GM10248 (cell line): ENCODE data around the gene IL17RE.
"Not testable (repeated sequence)": the region's sequence is repeated elsewhere in the genome, so short reads cannot be mapped to it uniquely, and the experiment has no call there.

Experiments used
- CTCF ChIA-PET: fragments of 300-600 bp; sonication (Branson Sonifier 250); formaldehyde crosslinking; extraction: SDS; loops from one replicate; lab custom pipeline; 2021; ENCODE audit warnings: antibody characterized with exemption; lab: Yijun Ruan, JAX
- POLR2A ChIA-PET: fragments of 350-650 bp; sonication (Branson Sonifier 250); formaldehyde crosslinking; extraction: SDS; loops from one replicate; lab custom pipeline; 2020; ENCODE audit warnings: antibody characterized with exemption; lab: Yijun Ruan, JAX
- DNase-seq: peaks from one replicate; pipeline ENCODE4 v3.0.0; 2012; ENCODE audit errors: extremely low spot score
- TF ChIP-seq, protein P1 (sequence below): IDR thresholded peaks from 2 replicates; pipeline ENCODE4 v1.5.1; 2012; ENCODE audit warnings: mild to moderate bottlenecking, low read depth; ENCODE audit errors: extremely low read depth, missing control alignments, control extremely low read depth

IL17RE gene

GRCh38 chr3:9902372-9903237, at the start of gene IL17RE:
IL17RE (plus strand) TSS chr3:9902848; CDS start chr3:9902933, 85 bp downstream.
- no peak for DNase-seq
- ChIA-PET CTCF (interaction anchor here (2.0 to 3.5 kb wide), 3 partner anchors 9 to 30 kb away, joined by 5 to 25 read pairs (median 6); no protein-coding TSS in a partner anchor), POLR2A (no interaction called here)
- TF ChIP-seq, protein P1, sequence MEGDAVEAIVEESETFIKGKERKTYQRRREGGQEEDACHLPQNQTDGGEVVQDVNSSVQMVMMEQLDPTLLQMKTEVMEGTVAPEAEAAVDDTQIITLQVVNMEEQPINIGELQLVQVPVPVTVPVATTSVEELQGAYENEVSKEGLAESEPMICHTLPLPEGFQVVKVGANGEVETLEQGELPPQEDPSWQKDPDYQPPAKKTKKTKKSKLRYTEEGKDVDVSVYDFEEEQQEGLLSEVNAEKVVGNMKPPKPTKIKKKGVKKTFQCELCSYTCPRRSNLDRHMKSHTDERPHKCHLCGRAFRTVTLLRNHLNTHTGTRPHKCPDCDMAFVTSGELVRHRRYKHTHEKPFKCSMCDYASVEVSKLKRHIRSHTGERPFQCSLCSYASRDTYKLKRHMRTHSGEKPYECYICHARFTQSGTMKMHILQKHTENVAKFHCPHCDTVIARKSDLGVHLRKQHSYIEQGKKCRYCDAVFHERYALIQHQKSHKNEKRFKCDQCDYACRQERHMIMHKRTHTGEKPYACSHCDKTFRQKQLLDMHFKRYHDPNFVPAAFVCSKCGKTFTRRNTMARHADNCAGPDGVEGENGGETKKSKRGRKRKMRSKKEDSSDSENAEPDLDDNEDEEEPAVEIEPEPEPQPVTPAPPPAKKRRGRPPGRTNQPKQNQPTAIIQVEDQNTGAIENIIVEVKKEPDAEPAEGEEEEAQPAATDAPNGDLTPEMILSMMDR = no peak

GRCh38 chr3:9854291-9854940, 48.2 kb upstream of the IL17RE start:
- POLR2A ChIA-PET, DNase-seq: not testable (repeated sequence)
- CTCF ChIA-PET = interaction anchor here (1.0 to 1.7 kb wide), 2 partner anchors 8 to 26 kb away, joined by 3 to 4 read pairs; partner anchors contain the start of gene CIDEC

GRCh38 chr3:9855594-9855993, 47.1 kb upstream of the IL17RE start:
- no peak for DNase-seq
- TF ChIP-seq, protein P1 = no peak
- ChIA-PET CTCF (interaction anchor here (1.7 kb wide), 1 partner anchor 9 kb away, joined by 4 read pairs; no protein-coding TSS in a partner anchor), POLR2A (no interaction called here)

GRCh38 chr3:9859530-9860025, 43.1 kb upstream of the IL17RE start:
- POLR2A ChIA-PET = no interaction called here
- TF ChIP-seq, protein P1 = no peak
- no peak for DNase-seq

DNA sequence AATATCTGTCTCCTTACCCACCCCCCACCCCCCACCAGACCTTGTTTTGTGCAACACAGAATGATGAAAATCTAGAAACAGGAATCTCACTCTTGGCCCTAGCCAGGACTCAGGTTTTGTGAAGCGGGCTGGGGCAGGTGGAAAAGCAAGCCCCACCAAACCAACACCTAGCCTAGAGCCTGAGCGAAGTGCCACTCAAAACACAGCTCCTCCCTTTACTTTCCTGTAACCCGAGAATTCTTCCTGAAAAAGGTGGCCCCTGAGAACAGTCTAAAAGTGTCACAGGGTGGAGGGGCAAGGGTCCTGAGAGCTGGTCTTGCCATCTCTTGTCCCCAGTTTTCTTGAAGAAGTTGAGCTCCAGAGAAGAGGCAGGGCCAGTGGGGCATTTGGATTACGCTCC, 41.4 kb upstream of the IL17RE start:
- POLR2A ChIA-PET = interaction anchor here (0.6 kb wide), 2 partner anchors 377 to 493 kb away, joined by 3 to 11 read pairs; no protein-coding TSS in a partner anchor
- TF ChIP-seq, protein P1 = no peak
- CTCF ChIA-PET = interaction anchor here (1.0 kb wide), 1 partner anchor 12 kb away, joined by 3 read pairs; no protein-coding TSS in a partner anchor
- DNase-seq = no peak

More at GRCh38 chr3:9859530-9860025, 43.1 kb upstream of the IL17RE start:
- CTCF ChIA-PET = interaction anchor here (1.3 kb wide), 1 partner anchor 73 kb away, joined by 3 read pairs; no protein-coding TSS in a partner anchor

DNA sequence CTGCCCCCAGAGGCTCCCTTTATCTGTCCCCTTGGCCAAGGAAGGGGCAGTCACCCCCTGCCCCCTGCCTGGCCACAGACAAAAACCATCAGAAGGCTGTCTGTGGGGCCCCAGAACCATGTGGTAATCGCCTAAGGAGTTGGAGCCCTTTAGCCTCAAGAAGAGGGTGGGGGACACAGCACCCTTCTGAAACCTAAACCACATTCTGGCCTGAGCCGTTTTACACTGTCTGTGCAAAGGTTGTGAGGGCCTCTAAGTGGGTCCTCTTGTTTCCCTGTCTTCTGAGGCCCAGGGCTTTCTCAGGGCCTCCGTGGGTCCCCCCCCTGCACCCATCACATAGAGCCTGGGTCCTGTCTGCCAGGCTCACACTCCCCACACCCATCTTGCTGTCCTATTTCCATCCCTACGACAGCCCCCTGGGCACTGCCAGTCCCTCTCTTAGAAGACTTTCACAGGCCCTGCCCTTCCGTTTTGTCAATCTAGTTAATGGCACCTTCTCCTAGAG, 41.0 kb upstream of the IL17RE start:
- ChIA-PET CTCF (interaction anchor here (1.0 kb wide), 1 partner anchor 13 kb away, joined by 3 read pairs; no protein-coding TSS in a partner anchor), POLR2A (no interaction called here)
- no peak for DNase-seq
- TF ChIP-seq, protein P1 = no peak
